Right lobe of liver (tissue), 6 donors: ENCODE results near the gene HOXA4. TPM values are rescaled to one million over a fixed set of nuclear protein-coding genes. Genes with fewer than 3 reads are reported as not detected.

Source experiments
- ATAC-seq, 4 donors: fragments of 200-7000 bp; cut with Tn5 transposase; one replicate each; pipeline ENCODE4 v1.9.1; 2020; ENCODE audit warnings: mild to moderate bottlenecking in 4 of 4, moderate library complexity in 4 of 4
- DNase-seq, 3 donors: peaks; one replicate each; pipeline ENCODE4 v3.0.0-alpha.2; 2020
- H3K27ac ChIP-seq, 3 donors: fragments of 200-600 bp; one replicate each; pipeline ENCODE4 v1.8.0; 2022
- H3K27me3 ChIP-seq, 2 donors: fragments of 200-600 bp; one replicate each; pipeline ENCODE4 v1.8.0; 2022
- H3K36me3 ChIP-seq, 4 donors: fragments of 200-600 bp; sonication (generic) in 1 of 4; one replicate each; pipeline versions ENCODE4 v1.5.1 to v1.8.0; 2017 to 2022; ENCODE audit warnings: control low read depth in 1 of 4
- H3K4me1 ChIP-seq, 4 donors: fragments of 200-600 bp; sonication (generic) in 1 of 4; one replicate each; pipeline versions ENCODE4 v1.5.1 to v1.8.0; 2017 to 2022; ENCODE audit warnings: control low read depth in 1 of 4
- H3K4me3 ChIP-seq, 3 donors: fragments of 200-600 bp; one replicate each; pipeline ENCODE4 v1.8.0; 2022
- H3K9me3 ChIP-seq, 4 donors: fragments of 200-600 bp; sonication (generic) in 1 of 4; one replicate each; pipeline versions ENCODE4 v1.5.1 to v1.8.0; 2017 to 2022; ENCODE audit warnings: control low read depth in 1 of 4
- CTCF ChIP-seq, 4 donors: fragments of 200-600 bp in 3 of 4; fragments of 450-650 bp in 1 of 4; IDR thresholded peaks; one replicate each; pipeline versions ENCODE4 v1.5.1 to v1.8.0; 2016 to 2022; ENCODE audit warnings: antibody characterized with exemption in 4 of 4, mild to moderate bottlenecking in 2 of 4
- POLR2A ChIP-seq: fragments of 450-650 bp; IDR thresholded peaks from one replicate; pipeline ENCODE4 v1.6.1; 2017; ENCODE audit warnings: antibody characterized with exemption, mild to moderate bottlenecking
- WGBS: methylation state at CpG from one replicate; pipeline ENCODE4 v1.1.6; 2018; ENCODE audit warnings: low coverage, low lambda C conversion rate; ENCODE audit not compliant: insufficient coverage; ENCODE audit errors: missing lambda C conversion rate; 5-methylcytosine and 5-hydroxymethylcytosine counted together
- intact Hi-C, 2 donors: fragments of 100-400 bp; cut with DNase I; formaldehyde crosslinking; loops; one replicate each; pipeline versions ENCODE4 v1.11.2 to v1.14.1; 2022
- total RNA-seq, 6 experiments: library from RNA; depleted of rRNA in 2 of 6; stranded (reverse); fragments of >200 nt in 2 of 6; fragmentation: NEBNext Ultra II Directional in 3 of 6; extraction: Animal tissue kit (Norgen Biotek cat#: 25700) in 3 of 6; gene quantifications; one replicate each; pipeline versions ENCODE4 v1.1.0 to v1.2.4, GENCODE V29; 2016 to 2023
- donor health status: DM: no; HTN: yes; CAD: no.
- donor health status: DM: no; HTN: no; CAD: no.
- donor health status: DM: no; HTN: no; CAD: no.
- donor health status: DM: no; HTN: yes; CAD: no.
- donor health status: DM: no; HTN: yes; CAD: no.

The HOXA4 gene
- total RNA-seq, 6 experiments from 2014 or later, result 0.55 to 1.6 (median 0.75) TPM; not detected in 1

GRCh38 chr7:27174874-27175625, 44.5 kb upstream of the HOXA4 start:
- intact Hi-C loops, result no loop called here
- H3K4me1 ChIP-seq, result peaks cover 0 to 13% (median 0%) of the 10 kb centered on the region in 4 donors
- ATAC-seq, result no peak
- H3K27ac ChIP-seq, result no peak overlapping the region
- H3K9me3 ChIP-seq, result no peaks in the 10 kb centered on the region
- WGBS, result 23% methylated on average over 8 of the region's 12 CpGs
- no peaks in the 10 kb centered on the region for H3K36me3 ChIP-seq
- DNase-seq, result peak in 2 of 3 donors; percentile 22 to 36
- H3K27me3 ChIP-seq, result peaks cover 56 to 95% of the 10 kb centered on the region in 2 donors
- no peak overlapping the region for H3K4me3 ChIP-seq
- TF ChIP-seq POLR2A, result no peak
- TF ChIP-seq CTCF (IDR thresholded peaks at IDR 0.05), result no peak

- no peaks in the 10 kb centered on the region for H3K9me3 ChIP-seq
- peak within 1 kb of the TSS; percentile 1 to 27 (median 23) for H3K4me3 ChIP-seq
- intact Hi-C loops, result no loop called here
- TF ChIP-seq POLR2A, result no peak
- no peak for TF ChIP-seq CTCF (IDR thresholded peaks at IDR 0.05)
- WGBS, result 8% methylated on average over 13 of the region's 82 CpGs
- ATAC-seq, result no peak
- H3K27me3 ChIP-seq, result peaks cover 56 to 96% of the 10 kb centered on the region in 2 donors
- H3K36me3 ChIP-seq, result no peaks in the 10 kb centered on the region
- H3K4me1 ChIP-seq, result peaks cover 0 to 7% (median 0%) of the 10 kb centered on the region in 4 donors
- no peak within 1 kb of the TSS for H3K27ac ChIP-seq
- peak in 2 of 3 donors; percentile 31 to 42 for DNase-seq
Measured at GRCh38 chr7:27173956-27174873, 43.7 kb upstream of the HOXA4 start, which contains the start of gene HOXA10. HOXA10 (minus strand) TSS chr7:27174320; CDS start chr7:27174306, 14 bp downstream.

- Histone ChIP-seq H3K27ac (no peak overlapping the region), H3K4me1 (peaks cover 0 to 7% (median 0%) of the 10 kb centered on the region in 4 donors), H3K9me3 (no peaks in the 10 kb centered on the region), H3K36me3 (no peaks in the 10 kb centered on the region), H3K27me3 (peaks cover 49 to 97% of the 10 kb centered on the region in 2 donors), H3K4me3 (peak overlapping the region; percentile 1 to 27 (median 23))
- ATAC-seq (peak in 3 of 4 donors; percentile 32 to 49 (median 46)), DNase-seq (peak; percentile 32 to 56 (median 40))
- intact Hi-C loops, result no loop called here
- no CpG with 5 or more reads among the region's 59 CpGs for WGBS
- no peak for TF ChIP-seq CTCF (IDR thresholded peaks at IDR 0.05)
- no peak for TF ChIP-seq POLR2A
Measured at GRCh38 chr7:27173511-27173955, 43.0 kb upstream of the HOXA4 start.

- Histone ChIP-seq H3K27me3 (peaks cover 45 to 97% of the 10 kb centered on the region in 2 donors), H3K36me3 (no peaks in the 10 kb centered on the region), H3K27ac (no peak overlapping the region), H3K4me1 (peaks cover 0 to 7% (median 0%) of the 10 kb centered on the region in 4 donors), H3K9me3 (no peaks in the 10 kb centered on the region), H3K4me3 (peak overlapping the region; percentile 1 to 27 (median 23))
- WGBS, result 0% methylated on average over 17 of the region's 58 CpGs
- TF ChIP-seq CTCF (IDR thresholded peaks at IDR 0.05) (no peak), POLR2A (no peak)
- DNase-seq (peak in 2 of 3 donors; percentile 40 to 53), ATAC-seq (peak in 3 of 4 donors; percentile 12 to 19 (median 14))
- intact Hi-C loops, result no loop called here
Measured at GRCh38 chr7:27172823-27173510, 42.4 kb upstream of the HOXA4 start.
